ENCODE data around the gene PPA1. TPM values are rescaled to one million over a fixed set of nuclear protein-coding genes. Genes with fewer than 3 reads are reported as not detected.
A peak's percentile ranks its signal among the peaks of the same experiment; 100 is the strongest.

PPA1 gene
- total RNA-seq, 2 experiments from 2014 or later: 69.0 to 69.3 TPM

DNA sequence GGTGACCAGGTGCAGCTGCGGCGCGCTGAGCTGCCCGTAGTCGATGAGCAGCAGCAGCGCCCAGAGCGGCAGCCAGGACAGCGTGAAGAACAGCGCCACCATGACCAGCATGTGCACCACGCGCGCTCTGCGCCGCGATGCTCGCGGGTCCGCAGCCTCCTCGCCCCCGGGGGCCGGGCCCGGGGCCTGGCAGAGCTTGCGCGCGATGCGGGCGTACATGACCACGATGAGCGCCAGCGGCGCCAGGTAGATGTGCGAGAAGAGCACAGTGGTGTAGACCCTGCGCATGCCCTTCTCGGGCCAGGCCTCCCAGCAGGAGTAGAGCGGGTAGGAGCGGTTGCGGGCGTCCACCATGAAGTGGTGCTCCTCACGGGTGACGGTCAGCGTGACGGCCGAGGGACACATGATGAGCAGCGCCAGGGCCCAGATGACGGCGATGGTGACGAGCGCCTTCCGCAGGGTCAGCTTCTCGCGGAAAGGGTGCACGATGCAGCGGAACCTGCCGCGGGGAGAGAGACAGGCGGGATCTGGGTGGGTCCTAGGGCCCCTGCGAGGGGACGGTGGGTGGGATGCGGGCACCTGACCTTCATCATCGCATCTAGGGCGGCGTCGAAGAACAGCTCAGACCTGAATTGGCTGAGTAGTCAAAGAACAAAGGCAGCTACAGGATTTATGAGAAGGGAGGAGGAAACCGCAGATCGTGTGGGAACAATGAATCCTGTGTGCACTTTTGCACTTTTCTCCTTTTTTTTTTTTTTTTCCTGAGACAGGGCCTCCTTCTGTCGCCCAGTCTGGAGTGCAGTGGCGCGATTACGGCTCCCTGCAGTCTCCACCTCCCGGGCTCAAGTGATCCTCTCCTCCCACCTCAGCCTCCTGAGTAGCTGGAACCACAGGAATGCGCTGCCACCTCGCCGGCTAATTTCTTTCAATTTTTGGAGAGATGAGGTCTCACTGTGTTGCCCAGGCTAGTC, 22.4 kb upstream of the PPA1 start:
- POLR2A ChIA-PET: interaction anchor here (0.7 kb wide), 1 partner anchor 74 kb away, joined by 3 read pairs; no protein-coding TSS in a partner anchor
- H3K4me1 Mint-ChIP-seq (ENCODE audit: low read depth): peaks cover 13% of the 10 kb centered on the region

GRCh38 chr10:70254778-70255328, 21.6 kb upstream of the PPA1 start:
- Mint-ChIP-seq H3K4me1 (ENCODE audit: low read depth) (peaks cover 13% of the 10 kb centered on the region), H3K4me3 (peak overlapping the region; percentile 74), H3K9me3 (no peaks in the 10 kb centered on the region), H3K36me3 (ENCODE audit: low read depth) (no peaks in the 10 kb centered on the region), H3K27ac (no peak overlapping the region), H3K27me3 (peaks cover 80% of the 10 kb centered on the region)
- Histone ChIP-seq H3K4me3 (ENCODE audit: low read length) (no peak overlapping the region), H3K36me3 (ENCODE audit: insufficient read depth, low read length) (no peaks in the 10 kb centered on the region), H3K4me1 (ENCODE audit: insufficient read depth, low read length) (peaks cover 11% of the 10 kb centered on the region), H3K27me3 (ENCODE audit: control insufficient read depth in 1 of 2, insufficient read depth in 2 of 2, low read length in 2 of 2) (peaks cover 18 to 26% of the 10 kb centered on the region in 2 experiments), H3K27ac (ENCODE audit: low read depth in 1 of 2, low read length in 2 of 2) (no peak overlapping the region), H3K9me3 (ENCODE audit: control insufficient read depth in 1 of 2, insufficient read depth in 1 of 2, low read length in 2 of 2) (peaks cover 0 to 13% of the 10 kb centered on the region in 2 experiments)
- ATAC-seq (ENCODE audit: poor library complexity) (no peak), DNase-seq (no peak)
- ChIA-PET CTCF (no interaction called here), POLR2A (no interaction called here)
- intact Hi-C loops (cut with DNase I, micrococcal nuclease): no loop called here
- TF ChIP-seq CTCF (IDR thresholded peaks at IDR 0.05): no peak

More for the DNA sequence above, 22.4 kb upstream of the PPA1 start:
- no peak for TF ChIP-seq CTCF (IDR thresholded peaks at IDR 0.05)
- no peaks in the 10 kb centered on the region for H3K36me3 Mint-ChIP-seq (ENCODE audit: low read depth)
- H3K27ac ChIP-seq (ENCODE audit: low read depth in 1 of 2, low read length in 2 of 2): no peak overlapping the region
- H3K4me1 ChIP-seq (ENCODE audit: insufficient read depth, low read length): peaks cover 11% of the 10 kb centered on the region
- peak overlapping the region; percentile 74 for H3K4me3 Mint-ChIP-seq
- peaks cover 18 to 26% of the 10 kb centered on the region in 2 experiments for H3K27me3 ChIP-seq (ENCODE audit: control insufficient read depth in 1 of 2, insufficient read depth in 2 of 2, low read length in 2 of 2)
- H3K27ac Mint-ChIP-seq: no peak overlapping the region
- intact Hi-C loops (cut with DNase I, micrococcal nuclease): no loop called here
- DNase-seq (peak in 5 of 14 experiments; percentile 5 to 57 (median 32)), ATAC-seq (ENCODE audit: poor library complexity) (peak; percentile 61)
- H3K9me3 ChIP-seq (ENCODE audit: control insufficient read depth in 1 of 2, insufficient read depth in 1 of 2, low read length in 2 of 2): peaks cover 0 to 20% of the 10 kb centered on the region in 2 experiments
- peak overlapping the region; percentile 28 for H3K4me3 ChIP-seq (ENCODE audit: low read length)
- CTCF ChIA-PET: no interaction called here
- H3K9me3 Mint-ChIP-seq: no peaks in the 10 kb centered on the region
- peaks cover 75% of the 10 kb centered on the region for H3K27me3 Mint-ChIP-seq
- no peaks in the 10 kb centered on the region for H3K36me3 ChIP-seq (ENCODE audit: insufficient read depth, low read length)

DNA sequence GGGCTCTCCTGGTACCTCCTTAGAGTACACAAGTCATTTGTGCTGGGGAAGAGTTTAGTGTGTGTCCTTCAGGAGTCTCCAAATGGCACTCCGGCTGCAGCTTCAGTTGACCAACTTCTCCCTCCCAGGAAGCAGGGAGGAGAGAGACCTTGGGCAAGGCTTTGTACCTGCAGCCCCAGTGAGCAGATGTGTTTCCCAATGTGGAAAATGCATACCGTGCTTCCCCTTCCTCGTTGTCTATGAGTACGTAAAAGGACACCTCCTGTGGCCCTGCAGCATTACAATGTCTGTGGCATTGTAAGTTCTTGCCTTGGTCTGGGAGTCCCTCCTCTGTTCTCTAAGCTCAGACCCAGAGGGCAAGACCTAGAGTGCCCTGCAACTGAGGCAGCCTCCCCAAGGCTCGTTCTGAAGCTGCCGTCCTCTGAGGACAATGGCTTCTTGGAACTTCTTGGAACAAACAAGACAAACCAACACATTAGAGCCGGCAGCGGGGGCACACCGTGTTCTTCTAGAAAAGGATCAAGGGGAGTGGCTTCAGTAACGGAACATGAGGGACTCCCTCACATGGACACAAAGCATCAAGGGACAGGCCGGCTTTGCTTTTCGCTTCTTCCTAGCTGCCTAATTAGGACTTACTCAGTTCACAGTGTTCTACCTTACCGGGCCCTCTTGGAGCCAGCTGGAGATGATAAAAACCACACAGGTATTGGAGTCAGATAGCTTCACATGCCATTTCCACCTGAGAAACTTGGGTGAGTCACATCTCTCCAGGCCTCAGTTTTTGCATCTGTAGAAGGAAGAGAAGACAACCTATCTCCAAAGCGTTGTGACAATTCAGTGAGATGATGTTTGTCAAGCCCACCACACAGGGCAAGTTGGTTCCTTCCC, 20.9 kb upstream of the PPA1 start:
- peaks cover 11% of the 10 kb centered on the region for H3K4me1 ChIP-seq (ENCODE audit: insufficient read depth, low read length)
- DNase-seq: no peak
- no peak overlapping the region for H3K27ac ChIP-seq (ENCODE audit: low read depth in 1 of 2, low read length in 2 of 2)
- peaks cover 18 to 26% of the 10 kb centered on the region in 2 experiments for H3K27me3 ChIP-seq (ENCODE audit: control insufficient read depth in 1 of 2, insufficient read depth in 2 of 2, low read length in 2 of 2)
- peaks cover 73% of the 10 kb centered on the region for H3K27me3 Mint-ChIP-seq
- POLR2A ChIA-PET: no interaction called here
- H3K9me3 Mint-ChIP-seq: no peaks in the 10 kb centered on the region
- H3K4me3 ChIP-seq (ENCODE audit: low read length): no peak overlapping the region
- TF ChIP-seq CTCF (IDR thresholded peaks at IDR 0.05): no peak
- H3K36me3 ChIP-seq (ENCODE audit: insufficient read depth, low read length): no peaks in the 10 kb centered on the region
- no peaks in the 10 kb centered on the region for H3K36me3 Mint-ChIP-seq (ENCODE audit: low read depth)
- intact Hi-C loops (cut with DNase I, micrococcal nuclease): no loop called here
- ATAC-seq (ENCODE audit: poor library complexity): no peak
- H3K9me3 ChIP-seq (ENCODE audit: control insufficient read depth in 1 of 2, insufficient read depth in 1 of 2, low read length in 2 of 2): peaks cover 0 to 13% of the 10 kb centered on the region in 2 experiments
- no peak overlapping the region for H3K27ac Mint-ChIP-seq
- H3K4me3 Mint-ChIP-seq: no peak overlapping the region
- CTCF ChIA-PET: no interaction called here
- peaks cover 13% of the 10 kb centered on the region for H3K4me1 Mint-ChIP-seq (ENCODE audit: low read depth)
